Measurements from ENCODE around the gene ZNF512B.

ZNF512B gene

GRCh38 chr20:63947638-63948456 lies 21.9 kb downstream of the ZNF512B start:
- no peak for DNase-seq (ENCODE audit: low read depth)

DNA sequence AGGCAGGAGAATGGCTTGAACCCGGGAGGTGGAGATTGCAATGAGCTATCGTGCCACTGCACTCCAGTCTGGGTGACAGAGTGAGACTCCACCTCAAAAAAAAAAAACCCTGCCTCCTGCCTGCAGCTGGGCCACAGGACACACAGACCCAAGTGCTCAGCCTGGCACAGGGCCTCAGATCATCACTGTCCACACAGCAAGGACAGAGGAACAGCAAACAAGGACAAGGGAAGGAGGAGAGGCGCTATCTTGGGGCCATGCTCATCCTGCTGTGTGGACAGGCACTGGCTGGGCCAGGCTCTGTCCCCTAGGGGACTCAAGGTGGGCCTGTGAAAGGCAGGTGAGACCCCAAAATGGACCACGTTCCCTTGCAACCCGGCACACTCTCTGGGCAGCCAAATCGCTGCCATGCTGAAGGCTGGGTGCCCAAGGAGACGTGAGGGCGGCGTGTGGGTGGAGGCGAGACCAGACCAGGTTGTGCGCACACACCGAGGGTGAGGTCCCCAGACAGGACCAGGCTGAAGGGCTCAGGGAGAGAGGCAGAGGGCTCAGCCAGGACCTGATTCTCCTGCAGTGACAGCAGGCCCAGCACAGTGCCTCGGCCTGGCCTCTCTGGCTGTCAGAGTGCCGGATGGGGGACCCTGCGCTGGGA lies 22.6 kb downstream of the ZNF512B start:
- no peak for DNase-seq (ENCODE audit: low read depth)

- no peak for DNase-seq (ENCODE audit: low read depth)
These were observed 23.5 kb downstream of the ZNF512B start for GRCh38 chr20:63945921-63946920.

- DNase-seq (ENCODE audit: low read depth) = no peak
These were observed 24.6 kb downstream of the ZNF512B start for GRCh38 chr20:63945031-63945658.

GRCh38 chr20:63944078-63944941 lies 25.4 kb downstream of the ZNF512B start:
- DNase-seq (ENCODE audit: low read depth) = no peak

DNA sequence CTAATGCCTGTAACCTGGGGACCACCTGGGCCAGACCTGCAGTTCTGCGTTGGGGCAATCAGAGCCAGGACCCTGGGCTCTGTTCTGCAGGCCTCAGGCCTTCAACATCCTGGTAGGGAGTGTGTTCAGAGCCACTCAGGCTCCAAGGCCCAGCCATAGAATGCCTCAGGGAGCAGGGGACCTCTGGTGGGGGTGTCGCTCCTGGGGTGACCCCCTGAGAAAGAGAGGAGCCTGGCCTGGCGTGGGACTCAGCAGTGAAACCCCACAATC lies 26.0 kb downstream of the ZNF512B start:
- no peak for DNase-seq (ENCODE audit: low read depth)

- no peak for DNase-seq (ENCODE audit: low read depth)
These were observed 26.5 kb downstream of the ZNF512B start for GRCh38 chr20:63942969-63943807.

GRCh38 chr20:63942250-63942951 lies 27.3 kb downstream of the ZNF512B start:
- DNase-seq (ENCODE audit: low read depth) = no peak

GRCh38 chr20:63941282-63942081 lies 28.2 kb downstream of the ZNF512B start:
- DNase-seq (ENCODE audit: low read depth) = peak; percentile 56

DNA sequence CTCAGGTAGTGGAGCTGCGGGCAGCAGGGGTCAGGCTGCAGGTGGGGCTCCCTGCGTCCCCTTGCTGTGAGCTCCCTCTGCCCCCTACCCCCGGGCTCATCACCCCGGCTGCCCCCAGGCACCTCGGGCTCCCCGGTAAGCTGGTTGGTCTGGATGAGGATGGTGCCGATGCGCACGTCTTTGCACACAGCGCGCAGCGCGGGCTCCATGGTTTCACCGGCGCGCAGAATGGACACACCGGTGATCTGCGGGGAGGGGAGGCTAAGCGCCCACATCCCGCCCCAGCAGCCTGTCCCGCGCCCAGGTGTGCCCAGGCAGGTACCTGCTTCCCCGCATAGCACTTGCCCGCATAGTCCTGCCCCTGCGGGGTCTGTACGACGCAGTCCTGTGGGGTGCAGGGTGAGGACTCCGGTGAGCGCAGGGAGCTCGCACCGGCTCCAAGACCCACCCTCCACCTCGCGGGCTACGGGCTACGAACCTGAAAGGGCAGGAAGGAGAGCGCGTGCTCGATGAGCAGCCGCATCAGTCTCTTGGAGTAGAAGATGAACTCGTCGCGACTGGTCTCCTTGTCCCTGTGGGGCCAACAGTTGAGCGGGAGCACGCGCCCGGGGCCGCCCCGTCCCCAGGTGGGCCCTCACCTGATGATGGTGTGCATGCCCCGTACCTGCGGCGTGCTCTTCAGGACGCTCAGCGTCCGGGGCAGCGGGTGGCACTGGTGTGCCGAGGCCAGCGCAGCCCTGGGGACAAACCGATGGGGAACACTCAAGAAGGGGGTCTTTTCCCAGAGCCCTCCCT lies 29.1 kb downstream of the ZNF512B start:
- no peak for DNase-seq (ENCODE audit: low read depth)

DNA sequence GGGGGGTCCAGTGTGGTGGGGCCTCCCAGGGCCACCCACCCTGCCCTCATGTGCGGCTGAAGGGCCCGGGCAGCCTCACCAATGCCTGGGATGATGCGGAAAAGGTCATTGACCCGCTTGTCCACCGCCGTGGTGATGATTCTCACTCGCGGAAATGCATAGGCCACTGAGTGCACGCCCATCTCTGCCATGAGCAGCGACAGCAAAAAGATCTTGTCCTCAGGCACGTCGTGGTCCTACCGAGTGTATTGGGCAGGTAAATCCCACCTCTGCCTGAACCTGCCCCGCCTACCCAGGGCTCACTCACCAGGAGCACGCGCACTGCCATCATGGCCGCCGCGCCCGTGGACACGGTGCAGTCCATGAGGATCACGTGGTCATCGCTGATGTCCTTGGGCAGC lies 29.7 kb downstream of the ZNF512B start:
- no peak for DNase-seq (ENCODE audit: low read depth)

DNA sequence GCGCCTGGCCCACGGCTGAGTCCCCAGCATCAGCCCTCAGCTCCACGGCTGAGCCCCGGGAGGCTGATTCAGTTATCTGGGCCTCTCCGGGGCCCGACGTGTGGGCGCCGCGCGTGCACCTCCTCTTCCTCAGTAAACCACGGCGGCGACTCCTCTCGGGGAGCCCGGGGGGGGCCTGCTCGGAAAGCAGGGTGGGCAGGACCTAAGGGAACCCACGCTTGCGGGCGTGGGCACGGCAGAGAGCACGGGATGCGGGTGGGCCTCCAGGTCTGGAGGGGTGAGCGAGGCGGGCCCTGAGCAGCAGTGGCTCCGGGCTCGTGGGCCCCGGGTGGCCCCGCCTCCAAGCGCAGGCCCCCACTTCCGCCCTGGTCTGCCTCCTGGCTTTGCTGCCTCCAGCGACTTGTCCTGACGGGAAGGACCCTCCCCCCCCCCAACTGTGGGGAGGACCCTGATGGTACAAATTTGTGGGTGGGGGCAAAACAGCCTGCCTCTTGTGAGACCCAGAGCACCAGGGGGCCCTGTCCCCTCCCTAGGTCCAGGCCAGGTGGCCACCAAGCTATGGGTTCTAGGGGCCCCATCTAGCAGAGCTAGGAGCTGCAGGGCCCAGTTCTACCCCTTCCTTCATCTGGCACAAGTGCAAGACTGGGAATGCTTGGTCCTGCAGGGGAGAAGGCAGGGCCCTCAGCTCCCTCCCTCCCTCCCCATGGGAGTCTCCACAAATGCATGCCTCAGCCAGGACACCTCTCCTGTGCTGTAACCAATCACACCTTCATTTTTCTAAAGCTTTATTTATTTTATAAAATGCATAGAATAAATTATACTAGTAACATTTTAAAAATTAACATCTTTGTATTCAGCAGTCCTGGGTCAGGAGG lies 30.4 kb downstream of the ZNF512B start:
- no peak for DNase-seq (ENCODE audit: low read depth)

DNA sequence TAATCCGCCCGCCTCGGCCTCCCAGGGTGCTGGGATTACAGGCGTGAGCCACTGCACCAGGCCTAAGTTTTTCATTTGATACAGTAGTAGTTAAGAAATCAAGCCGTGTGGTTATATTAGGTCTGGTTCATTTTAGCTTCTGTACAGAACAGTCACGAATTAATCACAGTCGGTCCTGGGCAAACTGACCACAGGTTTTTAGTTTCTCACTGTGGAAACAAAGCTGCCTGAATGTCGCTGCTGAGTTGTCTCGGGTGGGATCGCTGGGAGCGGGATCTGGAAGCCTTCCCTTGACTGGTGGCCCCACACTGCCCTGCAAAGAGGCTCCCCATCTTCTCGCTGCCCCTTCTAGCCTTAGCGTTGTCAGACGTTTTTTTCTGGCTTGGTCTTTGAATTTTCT lies 32.1 kb downstream of the ZNF512B start:
- no peak for DNase-seq (ENCODE audit: low read depth)

DNA sequence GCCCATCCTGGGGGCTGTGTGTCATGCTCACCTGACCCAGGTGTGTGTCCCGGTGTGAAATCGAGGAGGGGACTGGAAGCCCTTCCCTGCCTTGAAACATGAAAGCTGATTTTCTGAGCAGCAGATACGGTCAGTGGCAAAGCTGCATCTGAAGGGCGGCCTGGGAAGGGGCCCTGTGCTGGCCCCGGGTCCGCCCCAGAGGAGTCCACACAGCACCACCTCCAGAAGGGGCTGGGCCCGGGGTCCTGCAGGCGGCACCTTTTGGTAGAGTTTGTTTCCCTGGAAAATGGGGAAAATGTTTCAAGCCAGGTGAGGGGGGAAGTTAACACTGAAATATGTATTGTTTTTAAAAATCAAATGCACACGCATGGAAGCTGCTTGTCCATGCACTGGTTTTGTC lies 34.3 kb downstream of the ZNF512B start:
- DNase-seq (ENCODE audit: low read depth) = no peak

DNA sequence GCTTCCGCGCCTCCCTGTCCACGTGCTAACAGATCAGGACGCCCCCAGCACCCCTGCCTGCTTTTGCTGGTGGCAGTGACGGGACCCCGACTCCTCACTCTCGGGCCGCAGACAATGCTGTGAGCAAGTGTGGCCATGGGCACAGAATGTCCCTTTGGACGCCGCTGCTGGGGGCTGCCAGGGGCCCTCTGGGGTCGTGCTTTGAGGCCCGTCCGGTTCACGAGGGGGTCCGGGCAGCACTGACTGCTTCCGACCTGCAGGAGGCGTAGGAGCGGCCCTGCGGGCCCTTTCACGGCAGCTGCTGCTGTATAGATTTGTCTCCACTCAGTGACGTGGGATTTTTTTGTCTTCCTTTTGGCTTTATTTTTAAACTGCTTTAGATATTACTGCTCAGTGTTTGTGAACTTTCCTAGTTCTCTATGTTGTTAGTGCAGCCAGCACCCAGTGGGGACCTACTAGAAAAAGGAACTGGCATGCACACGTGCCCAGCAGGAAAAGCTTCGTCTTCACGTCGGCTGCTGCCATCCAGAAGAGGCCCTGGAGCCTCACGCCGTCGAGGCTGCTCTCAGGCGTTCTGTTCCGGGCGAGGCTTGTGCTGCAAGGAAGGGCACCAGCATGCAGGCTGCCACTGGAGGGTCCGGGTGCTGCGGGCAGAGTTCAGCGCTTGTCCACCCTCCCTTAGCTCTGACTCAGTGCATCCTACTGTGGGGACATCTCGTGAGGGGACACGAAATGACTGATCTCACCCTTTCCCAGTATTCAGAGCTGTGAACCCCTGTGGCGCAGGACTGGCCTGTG lies 35.3 kb downstream of the ZNF512B start:
- no peak for DNase-seq (ENCODE audit: low read depth)

DNA sequence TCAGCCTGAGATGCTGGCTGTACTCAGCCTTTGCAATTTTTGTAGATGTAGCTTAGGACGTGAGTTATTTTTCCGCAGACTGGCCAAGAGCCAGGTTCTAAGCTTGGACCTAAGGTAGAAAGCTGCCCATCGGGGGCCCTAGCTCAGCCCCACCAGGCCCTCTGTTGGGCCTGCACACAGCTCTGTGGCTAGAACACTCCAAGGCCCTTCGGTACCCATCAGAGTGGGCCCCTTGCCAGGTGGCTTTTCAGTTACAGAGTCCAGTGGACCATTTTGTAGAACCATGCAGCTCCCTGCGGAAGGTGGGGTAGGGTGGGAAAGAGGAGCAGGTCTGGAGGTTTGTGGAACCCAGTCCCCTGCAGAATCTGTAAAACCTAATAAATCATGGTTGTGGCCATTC lies 36.1 kb downstream of the ZNF512B start:
- DNase-seq (ENCODE audit: low read depth) = no peak

Data from stimulated activated CD8-positive, alpha-beta memory T cell treated with anti-CD3 and anti-CD28 coated beads, Interleukin-12 subunit alpha, Interleukin-12 subunit beta, amount 100 ng/mL, for 1 hour (primary cell).